ENCODE results near the gene TMIGD2.

The TMIGD2 gene

GRCh38 chr19:4320419-4320818 lies 18.2 kb upstream of the TMIGD2 start:
- TF ChIP-seq TSHZ2 (CRISPR knock-in tag; IDR thresholded peaks at IDR 0.05) = no peak
- TF ChIP-seq SNAI2 (CRISPR knock-in tag; IDR thresholded peaks at IDR 0.05) = no peak
- TF ChIP-seq ZNF8 (CRISPR knock-in tag; IDR thresholded peaks at IDR 0.05) = no peak
- no peak for TF ChIP-seq ARNTL (CRISPR knock-in tag; IDR thresholded peaks at IDR 0.05; ENCODE audit: borderline replicate concordance, low read depth)
- no peak for TF ChIP-seq TCF4 (CRISPR knock-in tag; IDR thresholded peaks at IDR 0.05; ENCODE audit: borderline replicate concordance)
- TF ChIP-seq ZNF565 (CRISPR knock-in tag; conservative IDR thresholded peaks at IDR 0.05; ENCODE audit: low read depth) = no peak
- no peak for TF ChIP-seq TOX (CRISPR knock-in tag; IDR thresholded peaks at IDR 0.05; ENCODE audit: borderline replicate concordance)
- no peak for TF ChIP-seq ZFP30 (CRISPR knock-in tag; IDR thresholded peaks at IDR 0.05)
- TF ChIP-seq RARB (CRISPR knock-in tag; IDR thresholded peaks at IDR 0.05) = no peak
- TF ChIP-seq CREB5 (CRISPR knock-in tag; IDR thresholded peaks at IDR 0.05; ENCODE audit: low read depth) = no peak
- TF ChIP-seq ISL1 (CRISPR knock-in tag; IDR thresholded peaks at IDR 0.05) = no peak
- TF ChIP-seq GLIS3 (CRISPR knock-in tag; IDR thresholded peaks at IDR 0.05) = no peak
- TF ChIP-seq CSDC2 (CRISPR knock-in tag; IDR thresholded peaks at IDR 0.05) = no peak
- no peak for TF ChIP-seq POU6F1 (CRISPR knock-in tag; IDR thresholded peaks at IDR 0.05; ENCODE audit: borderline replicate concordance, low read depth)
- TF ChIP-seq PPARA (CRISPR knock-in tag; IDR thresholded peaks at IDR 0.05; ENCODE audit: borderline replicate concordance) = no peak
- no peak for TF ChIP-seq ZFP3 (CRISPR knock-in tag; IDR thresholded peaks at IDR 0.05)
- TF ChIP-seq ESRRG (CRISPR knock-in tag; IDR thresholded peaks at IDR 0.05) = no peak
- no peak for TF ChIP-seq ZC3H10 (CRISPR knock-in tag; IDR thresholded peaks at IDR 0.05)
- TF ChIP-seq OSR1 (CRISPR knock-in tag; IDR thresholded peaks at IDR 0.05) = no peak
- ATAC-seq = no peak

GRCh38 chr19:4319067-4319718 lies 17.0 kb upstream of the TMIGD2 start:
- ATAC-seq = no peak
- TF ChIP-seq ZC3H10 (CRISPR knock-in tag; IDR thresholded peaks at IDR 0.05) (no peak), OSR1 (CRISPR knock-in tag; IDR thresholded peaks at IDR 0.05) (no peak), TOX (CRISPR knock-in tag; IDR thresholded peaks at IDR 0.05; ENCODE audit: borderline replicate concordance) (no peak), PPARA (CRISPR knock-in tag; IDR thresholded peaks at IDR 0.05; ENCODE audit: borderline replicate concordance) (no peak), ESRRG (CRISPR knock-in tag; IDR thresholded peaks at IDR 0.05) (no peak), BACH2 (CRISPR knock-in tag; IDR thresholded peaks at IDR 0.05; ENCODE audit: borderline replicate concordance) (no peak), ZNF70 (CRISPR knock-in tag; IDR thresholded peaks at IDR 0.05) (no peak)

GRCh38 chr19:4318460-4318859 lies 16.3 kb upstream of the TMIGD2 start:
- no peak for ATAC-seq
- TF ChIP-seq TSHZ2 (CRISPR knock-in tag; IDR thresholded peaks at IDR 0.05) = no peak
- TF ChIP-seq ZFP3 (CRISPR knock-in tag; IDR thresholded peaks at IDR 0.05) = 0 out of 2 replicates have a peak, but pooled peaks have one; percentile 66
- no peak for TF ChIP-seq PPARA (CRISPR knock-in tag; IDR thresholded peaks at IDR 0.05; ENCODE audit: borderline replicate concordance)

All from SK-N-SH treated with all-trans-retinoic acid at 6 μM for 48 hours (cell line).